Lower leg skin (tissue), 3 donors: Measurements from ENCODE around the gene NUP214.

ENCODE experiments used
- CTCF ChIP-seq, 3 donors: fragments of 450-650 bp; IDR thresholded peaks; one replicate each; pipeline ENCODE4 v1.5.1; 2016; ENCODE audit warnings: antibody characterized with exemption in 3 of 3, mild to moderate bottlenecking in 3 of 3, moderate library complexity in 2 of 3
- POLR2A ChIP-seq, 2 donors: fragments of 450-650 bp; IDR thresholded peaks; one replicate each; pipeline ENCODE4 v1.6.1; 2016 to 2017; ENCODE audit warnings: antibody characterized with exemption in 2 of 2, mild to moderate bottlenecking in 1 of 2, moderate library complexity in 1 of 2

GRCh38 chr9:131111186-131111853 is 14.1 kb upstream of the NUP214 start:
- TF ChIP-seq CTCF (IDR thresholded peaks at IDR 0.05) = no peak
- no peak for TF ChIP-seq POLR2A (IDR thresholded peaks at IDR 0.05)
